SK-N-SH (cell line): ENCODE data around the gene SNPH. TPM values are rescaled to one million over a fixed set of nuclear protein-coding genes. Genes with fewer than 3 reads are reported as not detected.

Source experiments
- CTCF ChIA-PET: fragments of 300-600, 350-600 bp; formaldehyde crosslinking; extraction: SDS; loops from one replicate; lab custom pipeline; 2021; lab: Yijun Ruan, JAX
- POLR2A ChIA-PET: fragments of 350-600 bp; sonication (Branson Sonifier 250); formaldehyde crosslinking; extraction: SDS; loops from one replicate; lab custom pipeline; 2020; ENCODE audit warnings: antibody characterized with exemption, inconsistent platforms; lab: Yijun Ruan, JAX
- DNase-seq: peaks from one replicate; pipeline ENCODE4 v3.0.0; 2012
- H2AFZ ChIP-seq: fragments of 200-600 bp; sonication (generic); 2 replicates; pipeline ENCODE4 v1.8.1; 2016; ENCODE audit warnings: antibody characterized with exemption, mild to moderate bottlenecking, low read depth
- H3F3A ChIP-seq: fragments of 200-600 bp; sonication (generic); replicated peaks from 2 replicates; pipeline ENCODE3; 2016; ENCODE audit warnings: antibody characterized with exemption, mild to moderate bottlenecking; ENCODE audit not compliant: insufficient read depth
- H3K27ac ChIP-seq, 2 experiments: fragments of 200-500 bp in 1 of 2; fragments of 200-600 bp in 1 of 2; sonication (Bioruptor generic) in 1 of 2; sonication (generic), shearing (Covaris generic) in 1 of 2; 2 replicates each; pipeline versions ENCODE4 v1.5.1 to v1.6.1; 2014 to 2016; ENCODE audit warnings: low read depth in 2 of 2, inconsistent platforms in 1 of 2, low read length in 1 of 2, mild to moderate bottlenecking in 1 of 2, mixed read lengths in 1 of 2
- H3K27me3 ChIP-seq: fragments of 200-600 bp; sonication (generic), shearing (Covaris generic); 2 replicates; pipeline ENCODE4 v1.6.1; 2016; ENCODE audit warnings: mixed run types; ENCODE audit not compliant: insufficient read depth
- H3K36me3 ChIP-seq, 2 experiments: fragments of 200-500 bp in 1 of 2; fragments of 200-600 bp in 1 of 2; sonication (Bioruptor generic) in 1 of 2; sonication (generic) in 1 of 2; replicated peaks in 1 of 2; 2 replicates each; pipeline versions ENCODE3 to v1.5.1; 2014 to 2016; ENCODE audit warnings: low read length in 1 of 2, mild to moderate bottlenecking in 1 of 2; ENCODE audit not compliant: insufficient read depth in 2 of 2, control insufficient read depth in 1 of 2
- H3K4me1 ChIP-seq, 2 experiments: fragments of 200-500 bp in 1 of 2; fragments of 200-600 bp in 1 of 2; sonication (Bioruptor generic) in 1 of 2; sonication (generic), shearing (Covaris generic) in 1 of 2; 2 replicates each; pipeline versions ENCODE4 v1.5.1 to v1.6.1; 2014 to 2016; ENCODE audit warnings: low read depth in 1 of 2, low read length in 1 of 2, mixed run types in 1 of 2; ENCODE audit not compliant: insufficient read depth in 2 of 2, control insufficient read depth in 1 of 2
- H3K4me2 ChIP-seq: fragments of 200-600 bp; sonication (generic), shearing (Covaris generic); 2 replicates; pipeline ENCODE4 v1.6.1; 2017; ENCODE audit warnings: mixed run types
- H3K4me3 ChIP-seq, 2 experiments: fragments of 200-500 bp in 1 of 2; fragments of 200-600 bp in 1 of 2; sonication (Bioruptor generic) in 1 of 2; sonication (generic), shearing (Covaris generic) in 1 of 2; 2 replicates each; pipeline versions ENCODE4 v1.5.1 to v1.8.1; 2014 to 2016; ENCODE audit warnings: low read depth in 2 of 2, inconsistent platforms in 1 of 2, low read length in 1 of 2, mild to moderate bottlenecking in 1 of 2, mixed read lengths in 1 of 2, moderate library complexity in 1 of 2
- H3K79me2 ChIP-seq: fragments of 200-600 bp; sonication (generic); 2 replicates; pipeline ENCODE4 v1.8.1; 2017; ENCODE audit warnings: mild to moderate bottlenecking; ENCODE audit not compliant: insufficient read depth
- H3K9ac ChIP-seq: fragments of 200-600 bp; sonication (generic); 2 replicates; pipeline ENCODE4 v1.6.1; 2017; ENCODE audit warnings: mixed run types
- H3K9me2 ChIP-seq: fragments of 200-600 bp; sonication (generic); 2 replicates; pipeline ENCODE4 v1.6.1; 2017; ENCODE audit warnings: mixed run types
- H3K9me3 ChIP-seq: fragments of 200-600 bp; sonication (generic); 2 replicates; pipeline ENCODE4 v1.6.1; 2017; ENCODE audit warnings: mixed run types, mild to moderate bottlenecking, moderate library complexity
- H4K20me1 ChIP-seq: fragments of 200-600 bp; sonication (generic); 2 replicates; pipeline ENCODE4 v1.6.1; 2017; ENCODE audit warnings: mild to moderate bottlenecking, mixed run types; ENCODE audit not compliant: insufficient read depth
- ELF1 ChIP-seq: IDR thresholded peaks from 2 replicates; pipeline ENCODE4 v1.4.0; 2012
- EP300 ChIP-seq, 2 experiments: IDR thresholded peaks; 2 replicates each; pipeline versions ENCODE4 v1.4.0 to v1.6.1; 2012; ENCODE audit warnings: borderline replicate concordance in 1 of 2, low read depth in 1 of 2, low read length in 1 of 2
- EZH2phosphoT487 ChIP-seq: fragments of 200-600 bp; sonication (generic); IDR thresholded peaks from 2 replicates; pipeline ENCODE4 v1.6.1; 2017; ENCODE audit warnings: low read depth, mixed run types, mild to moderate bottlenecking, antibody characterized with exemption, moderate library complexity, borderline replicate concordance
- FOSL2 ChIP-seq: IDR thresholded peaks from 2 replicates; pipeline ENCODE4 v1.4.0; 2012; ENCODE audit warnings: low read depth, mild to moderate bottlenecking, moderate library complexity, borderline replicate concordance
- FOXJ3 ChIP-seq: sonication (generic); formaldehyde crosslinking; IDR thresholded peaks from 2 replicates; pipeline ENCODE4 v1.5.1; 2020; ENCODE audit warnings: mild to moderate bottlenecking, missing genetic modification reagents
- FOXM1 ChIP-seq: IDR thresholded peaks from 2 replicates; pipeline ENCODE4 v1.4.0; 2012; ENCODE audit warnings: low read depth, mild to moderate bottlenecking
- GABPA ChIP-seq: IDR thresholded peaks from 2 replicates; pipeline ENCODE4 v1.4.0; 2012; ENCODE audit warnings: low read depth, mild to moderate bottlenecking
- GATA2 ChIP-seq: sonication (generic); formaldehyde crosslinking; IDR thresholded peaks from 2 replicates; pipeline ENCODE4 v1.5.0; 2020; ENCODE audit warnings: mild to moderate bottlenecking, missing genetic modification reagents
- MAX ChIP-seq: IDR thresholded peaks from 2 replicates; pipeline ENCODE4 v1.4.0; 2012; ENCODE audit warnings: low read depth
- PBX3 ChIP-seq: IDR thresholded peaks from 2 replicates; pipeline ENCODE4; 2012
- POLR2AphosphoS5 ChIP-seq: IDR thresholded peaks from 2 replicates; pipeline ENCODE4 v1.6.1; 2012; ENCODE audit warnings: low read depth, low read length
- RAD21 ChIP-seq: IDR thresholded peaks from 2 replicates; pipeline ENCODE4 v1.6.1; 2012; ENCODE audit warnings: mild to moderate bottlenecking, low read length
- RCOR1 ChIP-seq: fragments of 150-350 bp; IDR thresholded peaks from 2 replicates; pipeline ENCODE4 v1.6.1; 2017; ENCODE audit warnings: antibody characterized with exemption, low read length
- REST ChIP-seq: IDR thresholded peaks from 2 replicates; pipeline ENCODE4 v1.6.1; 2012; ENCODE audit warnings: mild to moderate bottlenecking, low read depth, low read length, moderate library complexity
- SMC3 ChIP-seq: IDR thresholded peaks from 2 replicates; pipeline ENCODE4 v1.6.1; 2012; ENCODE audit warnings: low read depth, low read length, improper control_type of control experiment
- TCF12 ChIP-seq: IDR thresholded peaks from 2 replicates; pipeline ENCODE4 v1.4.0; 2012
- TEAD4 ChIP-seq: IDR thresholded peaks from 2 replicates; pipeline ENCODE4 v1.4.0; 2012; ENCODE audit warnings: mild to moderate bottlenecking, borderline replicate concordance; ENCODE audit not compliant: insufficient read depth
- YY1 ChIP-seq: IDR thresholded peaks from 2 replicates; pipeline ENCODE4 v1.4.0; 2012; ENCODE audit warnings: low read depth, mild to moderate bottlenecking
- WGBS: methylation state at CpG from one replicate; pipeline ENCODE4 v1.1.6; 2017; ENCODE audit warnings: low lambda C conversion rate; 5-methylcytosine and 5-hydroxymethylcytosine counted together
- polyA plus RNA-seq, 3 experiments: library from polyadenylated mRNA; depleted of rRNA; stranded (reverse); fragments of >200 nt; gene quantifications; 2 replicates each; pipeline ENCODE4 v1.2.3, GENCODE V29; 2012
- TF ChIP-seq, protein P1 (sequence below): IDR thresholded peaks from 2 replicates; pipeline ENCODE4 v1.4.0; 2012; ENCODE audit warnings: low read depth, borderline replicate concordance
- TF ChIP-seq, protein P2 (sequence below): IDR thresholded peaks from 2 replicates; pipeline ENCODE4 v1.4.0; 2012; ENCODE audit warnings: low read depth, borderline replicate concordance

SNPH gene
- polyA plus RNA-seq, 1 of the 3 experiments (the other 2 are of a cell fraction) = 2.5 TPM

DNA sequence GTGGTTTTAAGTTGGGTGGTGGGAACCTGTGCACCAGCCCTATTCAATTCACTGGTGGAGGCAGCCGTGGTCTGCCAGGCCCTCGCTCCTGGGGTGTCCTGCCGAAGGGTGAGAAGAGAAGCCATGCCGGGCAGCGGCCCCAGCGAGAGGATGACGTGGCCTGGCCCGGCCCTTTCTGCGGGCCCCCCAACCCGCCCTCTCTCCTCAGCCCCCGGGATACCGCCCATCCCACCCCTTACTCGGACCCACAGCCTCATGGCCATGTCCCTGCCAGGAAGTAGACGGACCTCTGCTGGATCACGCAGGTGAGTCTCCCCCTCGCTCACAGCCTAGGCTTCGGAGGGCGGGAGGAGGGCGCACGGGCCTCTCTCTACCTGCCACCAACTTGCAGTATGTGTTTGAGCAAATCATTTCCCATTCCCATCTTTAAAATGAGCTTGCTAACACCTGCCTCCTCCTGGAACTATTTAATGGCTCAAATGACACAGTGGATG lies 30.1 kb downstream of the SNPH start:
- Histone ChIP-seq H3K9me3 (no peaks in the 10 kb centered on the region), H3K79me2 (no peaks in the 10 kb centered on the region), H3K9ac (no peak overlapping the region), H3K27ac (no peak overlapping the region), H3K27me3 (no peaks in the 10 kb centered on the region), H3F3A (no peaks in the 10 kb centered on the region), H3K4me3 (no peak overlapping the region), H3K4me1 (peaks cover 4% of the 10 kb centered on the region in 2 experiments; a peak in 1 of 4 replicates), H2AFZ (no peak overlapping the region), H3K9me2 (no peaks in the 10 kb centered on the region), H3K4me2 (no peak overlapping the region), H4K20me1 (no peaks in the 10 kb centered on the region), H3K36me3 (peaks cover 0 to 7% of the 10 kb centered on the region in 2 experiments)
- WGBS = 88% methylated on average over 16 of the region's 20 CpGs
- no peak for DNase-seq
- ChIA-PET CTCF (no interaction called here), POLR2A (no interaction called here)
- no peak for TF ChIP-seq GABPA
- no peak for TF ChIP-seq RAD21
- no peak for TF ChIP-seq SMC3
- no peak for TF ChIP-seq EP300 (IDR thresholded peaks at IDR 0.05; ENCODE audit: borderline replicate concordance in 1 of 2, low read depth in 1 of 2, low read length in 1 of 2)
- TF ChIP-seq YY1 = no peak
- TF ChIP-seq FOXM1 = no peak
- TF ChIP-seq EZH2phosphoT487 = no peak
- TF ChIP-seq PBX3 = no peak
- TF ChIP-seq GATA2 (CRISPR knock-in tag) = no peak
- TF ChIP-seq FOSL2 = no peak
- TF ChIP-seq POLR2AphosphoS5 = no peak

GRCh38 chr20:1296922-1297321 lies 30.8 kb downstream of the SNPH start:
- no peak overlapping the region for H2AFZ ChIP-seq
- no peak overlapping the region for H3K9ac ChIP-seq
- no peaks in the 10 kb centered on the region for H4K20me1 ChIP-seq
- H3F3A ChIP-seq = no peaks in the 10 kb centered on the region
- no peak for DNase-seq
- H3K36me3 ChIP-seq = peaks cover 0 to 7% of the 10 kb centered on the region in 2 experiments
- H3K9me2 ChIP-seq = no peaks in the 10 kb centered on the region
- TF ChIP-seq GATA2 (CRISPR knock-in tag) (no peak), TEAD4 (no peak), RCOR1 (no peak), RAD21 (no peak), EZH2phosphoT487 (no peak), SMC3 (no peak), MAX (no peak), REST (no peak), FOXM1 (no peak), TCF12 (no peak), FOSL2 (no peak), ELF1 (no peak), FOXJ3 (CRISPR knock-in tag) (no peak)
- TF ChIP-seq, protein P1, sequence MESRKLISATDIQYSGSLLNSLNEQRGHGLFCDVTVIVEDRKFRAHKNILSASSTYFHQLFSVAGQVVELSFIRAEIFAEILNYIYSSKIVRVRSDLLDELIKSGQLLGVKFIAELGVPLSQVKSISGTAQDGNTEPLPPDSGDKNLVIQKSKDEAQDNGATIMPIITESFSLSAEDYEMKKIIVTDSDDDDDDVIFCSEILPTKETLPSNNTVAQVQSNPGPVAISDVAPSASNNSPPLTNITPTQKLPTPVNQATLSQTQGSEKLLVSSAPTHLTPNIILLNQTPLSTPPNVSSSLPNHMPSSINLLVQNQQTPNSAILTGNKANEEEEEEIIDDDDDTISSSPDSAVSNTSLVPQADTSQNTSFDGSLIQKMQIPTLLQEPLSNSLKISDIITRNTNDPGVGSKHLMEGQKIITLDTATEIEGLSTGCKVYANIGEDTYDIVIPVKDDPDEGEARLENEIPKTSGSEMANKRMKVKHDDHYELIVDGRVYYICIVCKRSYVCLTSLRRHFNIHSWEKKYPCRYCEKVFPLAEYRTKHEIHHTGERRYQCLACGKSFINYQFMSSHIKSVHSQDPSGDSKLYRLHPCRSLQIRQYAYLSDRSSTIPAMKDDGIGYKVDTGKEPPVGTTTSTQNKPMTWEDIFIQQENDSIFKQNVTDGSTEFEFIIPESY = no peak
- TF ChIP-seq, protein P2, sequence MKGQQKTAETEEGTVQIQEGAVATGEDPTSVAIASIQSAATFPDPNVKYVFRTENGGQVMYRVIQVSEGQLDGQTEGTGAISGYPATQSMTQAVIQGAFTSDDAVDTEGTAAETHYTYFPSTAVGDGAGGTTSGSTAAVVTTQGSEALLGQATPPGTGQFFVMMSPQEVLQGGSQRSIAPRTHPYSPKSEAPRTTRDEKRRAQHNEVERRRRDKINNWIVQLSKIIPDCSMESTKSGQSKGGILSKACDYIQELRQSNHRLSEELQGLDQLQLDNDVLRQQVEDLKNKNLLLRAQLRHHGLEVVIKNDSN = no peak
- 88% methylated on average over 14 of the region's 14 CpGs for WGBS
- peaks cover 0 to 4% of the 10 kb centered on the region in 2 experiments; a peak in 1 of 4 replicates for H3K4me1 ChIP-seq
- no peak overlapping the region for H3K27ac ChIP-seq
- no peak overlapping the region for H3K4me3 ChIP-seq
- no peaks in the 10 kb centered on the region for H3K27me3 ChIP-seq
- ChIA-PET CTCF (interaction anchor here (2.9 kb wide), 1 partner anchor 170 kb away, joined by 11 read pairs; the partner anchor contains the start of gene NSFL1C), POLR2A (no interaction called here)
- H3K79me2 ChIP-seq = no peaks in the 10 kb centered on the region
- no peak overlapping the region for H3K4me2 ChIP-seq
- no peaks in the 10 kb centered on the region for H3K9me3 ChIP-seq
